Kidney (tissue), 14 donors: ENCODE data around the gene ATAD2B. TPM values are rescaled to one million over a fixed set of nuclear protein-coding genes. Genes with fewer than 3 reads are reported as not detected.

ENCODE experiments used
- DNase-seq, 5 donors: peaks; one replicate each; pipeline ENCODE4 v3.0.0-alpha.2; 2013 to 2020
- FAIRE-seq: peaks from 2 replicates; lab custom pipeline; 2012; peaks lifted over from hg19 to GRCh38; lab: Jason Lieb, UNC
- H3K27ac ChIP-seq, 2 donors: one replicate each; pipeline ENCODE4 v1.7.0; 2013; ENCODE audit warnings: low read depth in 2 of 2, low read length in 2 of 2, inconsistent platforms in 1 of 2
- H3K27me3 ChIP-seq: one replicate; pipeline ENCODE4 v1.7.1; 2013; ENCODE audit warnings: low read length, inconsistent platforms; ENCODE audit not compliant: control insufficient read depth, insufficient read depth
- H3K36me3 ChIP-seq, 3 donors: one replicate each; pipeline versions ENCODE4 v1.7.0 to v1.7.1; 2013; ENCODE audit warnings: low read length in 3 of 3, control low read depth in 1 of 3, inconsistent platforms in 1 of 3; ENCODE audit not compliant: insufficient read depth in 3 of 3, control insufficient read depth in 2 of 3
- H3K4me1 ChIP-seq, 3 donors: one replicate each; pipeline versions ENCODE4 v1.7.0 to v1.7.1; 2013; ENCODE audit warnings: low read length in 3 of 3, inconsistent platforms in 1 of 3, low read depth in 1 of 3; ENCODE audit not compliant: control insufficient read depth in 2 of 3, insufficient read depth in 2 of 3
- H3K4me3 ChIP-seq, 3 donors: one replicate each; pipeline versions ENCODE4 v1.7.0 to v1.8.1; 2013; ENCODE audit warnings: low read length in 3 of 3, control low read depth in 1 of 3, inconsistent platforms in 1 of 3
- H3K9ac ChIP-seq, 3 donors: one replicate each; pipeline versions ENCODE4 v1.7.0 to v1.7.1; 2013; ENCODE audit warnings: low read length in 3 of 3, control low read depth in 1 of 3, inconsistent platforms in 1 of 3
- H3K9me3 ChIP-seq, 3 donors: one replicate each; pipeline versions ENCODE4 v1.7.0 to v1.7.1; 2013; ENCODE audit warnings: low read length in 3 of 3, control low read depth in 1 of 3, inconsistent platforms in 1 of 3; ENCODE audit not compliant: control insufficient read depth in 2 of 3, insufficient read depth in 1 of 3
- intact Hi-C: fragments of 100-400 bp; cut with DNase I; formaldehyde crosslinking; loops from one replicate; pipeline ENCODE4 v1.11.1; 2022
- polyA plus RNA-seq: library from polyadenylated mRNA; stranded (reverse); fragments of 350-450 nt; fragmentation: Illumina TruSeq; extraction: RNeasy Lipid Tissue Mini Kit (QIAGEN cat#74804); gene quantifications from one replicate; pipeline ENCODE4 v1.2.3, GENCODE V29; 2014; ENCODE audit warnings: low read depth, low replicate concordance; ENCODE audit not compliant: insufficient read depth
- total RNA-seq: library from RNA; stranded (reverse); fragmentation: NEBNext Ultra II Directional; extraction: Animal tissue kit (Norgen Biotek cat#: 25700); gene quantifications from one replicate; pipeline ENCODE4 v1.2.1, GENCODE V29; 2021
- TF ChIP-seq, protein P1 (sequence below): IDR thresholded peaks from 3 replicates; pipeline ENCODE4 v1.5.1; 2012; ENCODE audit warnings: mild to moderate bottlenecking, moderate library complexity, borderline replicate concordance; ENCODE audit not compliant: insufficient read depth; ENCODE audit errors: extremely low read depth
- donor health status: control.
- donor health status: control.
- donor health status: control.
- donor health status: control.
- donor health status: control.
- donor health status: DM: yes; HTN: yes; CAD: no.
- donor health status: Normal renal cell carcinoma (clear cell type).

ATAD2B gene
- total and polyA plus RNA-seq, 2 donors from 2014 or later, result 2.3 to 28.7 TPM

DNA sequence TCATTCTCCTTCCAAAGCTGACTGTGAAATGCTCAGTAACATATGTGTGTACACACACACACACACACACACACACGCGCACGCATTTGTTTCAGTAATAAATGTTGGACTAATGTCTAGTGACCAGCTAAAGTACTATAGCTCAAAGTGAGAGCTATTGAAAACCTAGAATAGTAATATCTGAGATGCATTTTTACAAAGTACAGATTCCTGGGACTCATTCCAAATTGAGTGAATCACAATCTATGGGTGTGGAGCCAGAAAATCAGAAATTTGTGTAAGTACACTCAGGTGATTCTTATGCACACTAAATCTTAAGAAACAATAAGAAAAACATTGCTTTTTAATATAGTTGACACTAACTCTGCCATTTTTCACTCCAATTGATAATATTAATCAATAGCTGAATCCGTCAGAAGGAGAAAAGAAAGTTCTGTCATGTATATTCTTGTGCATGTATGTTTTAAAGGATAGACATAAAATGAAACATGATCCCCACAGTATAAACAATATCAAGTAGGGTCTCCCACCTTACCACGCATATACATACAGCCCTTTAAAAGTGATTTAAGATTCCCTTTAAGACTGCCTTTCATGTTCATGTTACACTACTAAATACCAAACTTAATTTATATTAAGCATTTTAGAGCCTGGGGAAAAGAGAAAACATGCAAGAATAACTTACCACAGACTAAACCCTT lies 123.5 kb downstream of the ATAD2B start:
- Histone ChIP-seq H3K36me3 (peaks cover 0 to 2% (median 0%) of the 10 kb centered on the region in 3 donors), H3K4me1 (no peaks in the 10 kb centered on the region), H3K9me3 (no peaks in the 10 kb centered on the region), H3K4me3 (no peak overlapping the region), H3K9ac (no peak overlapping the region), H3K27ac (no peak overlapping the region), H3K27me3 (no peaks in the 10 kb centered on the region)
- DNase-seq (peak in 3 of 5 donors; percentile 14 to 40 (median 34)), FAIRE-seq (no peak)
- intact Hi-C loops, result no loop called here
- TF ChIP-seq, protein P1, sequence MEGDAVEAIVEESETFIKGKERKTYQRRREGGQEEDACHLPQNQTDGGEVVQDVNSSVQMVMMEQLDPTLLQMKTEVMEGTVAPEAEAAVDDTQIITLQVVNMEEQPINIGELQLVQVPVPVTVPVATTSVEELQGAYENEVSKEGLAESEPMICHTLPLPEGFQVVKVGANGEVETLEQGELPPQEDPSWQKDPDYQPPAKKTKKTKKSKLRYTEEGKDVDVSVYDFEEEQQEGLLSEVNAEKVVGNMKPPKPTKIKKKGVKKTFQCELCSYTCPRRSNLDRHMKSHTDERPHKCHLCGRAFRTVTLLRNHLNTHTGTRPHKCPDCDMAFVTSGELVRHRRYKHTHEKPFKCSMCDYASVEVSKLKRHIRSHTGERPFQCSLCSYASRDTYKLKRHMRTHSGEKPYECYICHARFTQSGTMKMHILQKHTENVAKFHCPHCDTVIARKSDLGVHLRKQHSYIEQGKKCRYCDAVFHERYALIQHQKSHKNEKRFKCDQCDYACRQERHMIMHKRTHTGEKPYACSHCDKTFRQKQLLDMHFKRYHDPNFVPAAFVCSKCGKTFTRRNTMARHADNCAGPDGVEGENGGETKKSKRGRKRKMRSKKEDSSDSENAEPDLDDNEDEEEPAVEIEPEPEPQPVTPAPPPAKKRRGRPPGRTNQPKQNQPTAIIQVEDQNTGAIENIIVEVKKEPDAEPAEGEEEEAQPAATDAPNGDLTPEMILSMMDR, result no peak

DNA sequence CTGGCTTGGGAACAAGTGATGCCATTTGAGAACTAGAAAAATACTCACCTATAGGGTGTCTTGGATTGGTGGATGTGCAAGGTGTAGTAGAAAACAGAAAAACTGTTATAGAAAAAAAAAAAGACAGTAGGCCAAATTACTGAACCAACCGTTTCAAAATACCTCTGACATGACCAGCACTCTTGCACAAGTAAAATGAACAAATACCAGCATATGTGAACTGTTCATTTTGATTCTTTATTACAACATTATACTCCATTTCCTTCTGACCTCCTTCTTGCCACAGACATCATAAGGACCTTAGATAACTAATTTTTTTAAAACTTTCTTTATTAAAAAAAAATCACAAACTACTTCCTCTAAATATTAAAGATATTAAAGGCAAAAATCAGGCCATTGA lies 125.5 kb downstream of the ATAD2B start:
- H3K9me3 ChIP-seq, result no peaks in the 10 kb centered on the region
- no peaks in the 10 kb centered on the region for H3K27me3 ChIP-seq
- TF ChIP-seq, protein P1, result no peak
- no peak overlapping the region for H3K9ac ChIP-seq
- H3K36me3 ChIP-seq, result no peaks in the 10 kb centered on the region
- no peak overlapping the region for H3K4me3 ChIP-seq
- H3K27ac ChIP-seq, result no peak overlapping the region
- DNase-seq (no peak), FAIRE-seq (no peak)
- intact Hi-C loops, result no loop called here
- no peaks in the 10 kb centered on the region for H3K4me1 ChIP-seq

DNA sequence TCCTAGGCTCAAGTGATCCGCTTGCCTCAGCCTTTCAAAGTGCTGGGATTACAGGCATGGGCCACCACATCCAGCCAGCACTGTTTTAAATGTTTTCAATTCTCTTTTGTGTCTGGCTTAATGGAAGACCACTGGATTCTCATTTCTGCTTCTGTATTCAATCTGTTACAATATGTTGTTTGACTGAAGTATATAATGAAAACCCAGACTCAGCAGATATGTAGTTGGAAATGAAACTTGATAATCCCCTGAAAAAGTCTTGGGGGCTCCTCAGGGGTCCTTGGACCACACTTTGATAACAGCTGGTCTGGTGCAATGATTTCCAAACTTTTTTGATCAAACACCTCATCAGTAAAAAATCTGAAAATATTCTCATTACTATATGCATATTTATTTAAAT lies 132.7 kb downstream of the ATAD2B start:
- TF ChIP-seq, protein P1, result no peak
- no peaks in the 10 kb centered on the region for H3K27me3 ChIP-seq
- H3K9ac ChIP-seq, result no peak overlapping the region
- H3K27ac ChIP-seq, result no peak overlapping the region
- DNase-seq (no peak), FAIRE-seq (no peak)
- no peaks in the 10 kb centered on the region for H3K4me1 ChIP-seq
- H3K36me3 ChIP-seq, result no peaks in the 10 kb centered on the region
- H3K9me3 ChIP-seq, result no peaks in the 10 kb centered on the region
- H3K4me3 ChIP-seq, result no peak overlapping the region
- intact Hi-C loops, result no loop called here
